Activated CD4-positive, alpha-beta T cell treated with anti-CD3 and anti-CD28 coated beads, Interleukin-2, amount 50 U/mL, for 4 hours (primary cell): ENCODE results near the gene ADAMTSL1.

Source experiments
- DNase-seq, 2 experiments: peaks; one replicate each; pipeline ENCODE4 v3.0.0-alpha.2; 2020

Gene ADAMTSL1

DNA sequence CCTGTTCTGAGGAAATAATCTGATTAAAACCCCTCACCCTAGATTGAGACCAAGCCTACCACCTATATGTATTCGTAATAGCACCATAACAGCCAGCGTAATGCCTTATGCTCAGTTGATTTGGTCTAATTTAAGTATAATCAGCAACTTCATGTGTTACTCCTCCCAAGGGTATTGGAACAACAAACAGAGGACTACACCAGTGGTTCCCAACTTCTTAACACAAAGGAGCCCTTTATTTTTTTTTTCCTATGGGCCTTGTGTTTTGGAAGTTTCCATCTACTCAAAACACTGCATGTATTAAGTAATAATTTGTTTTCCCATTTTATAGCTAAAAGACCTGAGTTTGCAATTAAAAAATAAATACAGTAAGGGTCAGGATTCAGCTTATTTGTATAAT, 140.7 kb downstream of the ADAMTSL1 start:
- DNase-seq: no peak

DNA sequence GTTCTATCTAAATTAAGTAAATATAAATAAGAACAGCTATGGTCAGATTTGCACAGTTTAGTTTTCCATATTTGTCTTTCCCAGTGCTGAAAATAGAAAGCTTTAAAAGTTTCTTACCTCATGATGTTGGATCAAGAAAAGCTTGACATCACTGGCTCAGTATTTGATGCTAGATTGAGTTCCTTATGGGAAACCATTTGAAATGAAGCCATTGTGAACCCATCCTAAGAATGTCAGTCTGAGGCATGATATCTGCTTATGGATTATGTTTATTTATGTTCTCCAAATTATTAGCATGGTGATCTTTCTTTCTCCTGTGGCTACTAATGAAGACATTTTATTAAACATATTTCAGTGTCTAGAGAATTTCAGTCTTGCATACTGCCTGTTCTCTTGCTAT, 143.0 kb downstream of the ADAMTSL1 start:
- no peak for DNase-seq

DNA sequence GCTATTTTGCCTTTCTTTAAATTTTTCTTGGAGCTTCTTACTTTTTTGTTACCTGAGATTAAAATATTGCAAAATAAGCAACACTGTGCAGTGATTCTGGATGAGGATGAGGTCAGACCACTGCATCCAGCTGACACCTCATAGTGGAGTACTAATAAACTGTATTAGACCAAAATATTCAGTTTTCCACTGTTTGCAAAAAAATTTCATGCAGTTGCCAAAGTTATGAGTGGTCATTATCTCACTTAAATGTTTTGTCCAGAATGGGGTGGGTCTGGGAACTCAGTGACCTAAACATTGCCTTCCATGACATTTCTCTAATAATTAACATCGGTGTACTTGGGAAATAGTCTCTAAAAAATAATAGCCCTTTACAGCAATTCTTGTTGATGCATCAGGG, 143.8 kb downstream of the ADAMTSL1 start:
- no peak for DNase-seq

DNA sequence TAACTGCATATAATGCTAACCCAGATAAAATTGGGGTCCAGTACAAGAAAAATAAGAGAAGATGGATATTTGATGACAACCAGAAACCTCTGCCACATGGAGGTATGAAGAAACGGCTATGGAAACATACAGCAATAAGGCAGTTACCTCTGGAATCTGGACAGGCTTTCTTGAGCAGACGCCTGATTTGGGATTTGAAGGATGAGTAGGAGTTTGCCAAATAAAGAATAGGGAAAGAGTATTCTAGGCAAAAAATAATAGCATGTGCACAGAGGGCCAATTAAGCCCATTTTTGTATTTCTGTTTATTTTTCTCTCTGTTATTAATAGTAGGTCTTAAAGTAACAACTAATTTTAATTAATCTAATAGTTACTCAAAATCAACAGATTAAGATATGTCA, 144.9 kb downstream of the ADAMTSL1 start:
- no peak for DNase-seq

DNA sequence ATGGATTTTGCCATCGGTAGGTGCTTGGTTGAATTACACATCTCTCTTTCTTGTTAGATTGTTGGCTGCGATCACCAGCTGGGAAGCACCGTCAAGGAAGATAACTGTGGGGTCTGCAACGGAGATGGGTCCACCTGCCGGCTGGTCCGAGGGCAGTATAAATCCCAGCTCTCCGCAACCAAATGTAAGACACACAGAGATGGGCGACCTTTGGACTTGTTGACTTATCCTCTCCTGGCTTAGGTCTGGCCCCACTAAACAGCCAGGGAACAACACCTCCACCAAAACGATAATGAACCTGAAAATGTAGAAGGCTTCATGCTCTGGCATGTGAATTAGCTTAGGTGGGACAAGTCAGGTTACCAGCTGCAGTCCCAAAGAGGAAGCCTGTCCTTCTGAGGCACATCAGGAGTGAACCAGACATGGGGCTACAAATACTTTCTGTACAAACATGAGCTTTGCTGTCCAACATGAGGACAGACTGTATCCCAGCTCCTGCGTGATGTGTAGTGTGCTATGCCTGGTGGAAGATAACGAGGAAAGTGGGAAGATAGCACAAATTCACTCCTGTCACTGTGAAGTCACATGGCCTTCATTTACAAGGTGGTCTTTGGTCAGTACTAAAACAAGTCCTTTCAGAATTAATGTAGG, 148.4 kb downstream of the ADAMTSL1 start:
- DNase-seq: no peak

DNA sequence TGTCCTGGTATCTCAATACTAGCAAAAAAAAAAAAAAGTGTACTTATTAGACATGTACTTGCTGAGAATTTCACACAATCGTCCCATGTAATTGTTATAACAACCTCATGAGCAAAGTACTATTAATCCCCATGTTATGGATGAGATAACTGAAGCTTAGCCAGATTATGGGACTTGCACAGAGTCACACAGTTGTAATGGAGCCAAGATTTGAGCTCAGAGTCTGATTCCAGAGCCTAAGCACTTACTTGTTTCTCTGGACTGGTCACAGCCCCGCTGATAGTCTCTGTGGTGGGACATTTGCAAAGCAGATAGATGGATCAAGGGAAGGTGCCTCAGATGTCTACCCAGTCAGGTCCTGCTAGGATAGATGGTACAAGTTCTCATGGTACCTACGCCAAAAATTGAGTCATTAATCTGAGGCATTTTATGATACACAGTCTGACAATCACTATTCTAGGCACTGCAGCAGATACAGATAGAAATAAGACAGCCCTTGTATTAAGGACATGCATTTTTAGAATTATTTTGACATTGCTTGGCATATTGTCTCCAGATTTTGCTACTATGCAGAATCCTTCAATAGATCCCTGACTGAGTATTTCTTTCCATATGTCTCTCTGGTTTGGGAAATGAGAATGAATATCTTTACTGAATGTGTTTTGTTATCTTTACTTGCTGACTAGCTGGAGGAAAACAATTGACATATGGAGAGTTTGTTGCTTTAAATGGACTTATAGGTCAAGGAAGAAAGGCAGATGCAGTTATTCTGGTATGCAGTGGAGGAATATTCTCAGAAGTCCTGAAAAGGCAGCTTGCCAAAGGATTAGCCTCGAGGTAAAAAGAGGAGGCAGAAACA, 149.5 kb downstream of the ADAMTSL1 start:
- DNase-seq: no peak

DNA sequence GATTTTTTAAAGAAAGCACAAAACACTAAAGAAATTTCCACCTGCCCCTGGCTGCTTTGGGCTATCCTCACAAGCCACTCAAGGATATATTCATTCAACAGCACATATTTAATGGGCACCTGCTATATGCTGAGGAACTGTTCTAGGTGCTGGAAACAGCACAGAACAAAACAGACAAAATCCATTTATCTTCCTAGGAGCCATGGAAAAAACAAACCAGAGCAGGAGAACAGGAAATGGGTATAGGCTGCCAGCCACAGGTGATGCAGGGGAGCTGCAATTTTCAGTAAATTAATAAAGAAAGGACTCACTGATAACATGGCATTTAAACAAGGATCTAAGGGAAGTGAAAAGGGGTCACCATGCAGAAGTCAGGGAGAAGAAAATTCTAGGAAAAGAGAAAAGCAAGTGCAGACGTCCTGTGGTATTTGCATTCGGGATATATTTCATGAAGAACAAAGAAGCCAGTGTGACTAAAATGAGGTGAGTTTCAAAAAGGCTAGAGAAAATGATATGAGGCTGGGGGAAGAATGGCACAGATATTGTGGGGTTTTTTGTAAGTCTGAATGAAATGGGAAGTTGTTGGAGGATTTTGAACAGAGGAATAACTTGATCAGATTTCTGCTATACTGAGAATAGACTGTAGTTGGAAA, 152.2 kb downstream of the ADAMTSL1 start:
- DNase-seq: no peak

DNA sequence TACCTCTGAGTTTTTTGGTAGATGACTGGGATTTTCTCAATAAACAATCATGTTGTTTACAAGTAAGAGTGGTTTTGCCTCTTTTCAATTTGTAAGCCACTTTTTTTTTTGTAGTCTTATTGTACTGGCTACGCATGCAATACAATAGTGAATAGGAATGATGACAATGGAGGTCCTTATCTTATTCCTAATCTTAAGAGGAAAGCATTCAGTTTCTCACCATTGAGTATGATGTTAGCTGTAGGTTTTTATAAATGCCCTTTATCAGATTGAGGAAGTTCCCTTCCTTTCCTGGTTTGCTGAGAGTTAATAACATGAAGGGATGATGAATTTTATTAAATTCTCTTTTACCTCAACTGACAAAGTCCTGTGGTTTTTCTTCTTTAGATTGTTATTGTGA, 155.2 kb downstream of the ADAMTSL1 start:
- DNase-seq: no peak

DNA sequence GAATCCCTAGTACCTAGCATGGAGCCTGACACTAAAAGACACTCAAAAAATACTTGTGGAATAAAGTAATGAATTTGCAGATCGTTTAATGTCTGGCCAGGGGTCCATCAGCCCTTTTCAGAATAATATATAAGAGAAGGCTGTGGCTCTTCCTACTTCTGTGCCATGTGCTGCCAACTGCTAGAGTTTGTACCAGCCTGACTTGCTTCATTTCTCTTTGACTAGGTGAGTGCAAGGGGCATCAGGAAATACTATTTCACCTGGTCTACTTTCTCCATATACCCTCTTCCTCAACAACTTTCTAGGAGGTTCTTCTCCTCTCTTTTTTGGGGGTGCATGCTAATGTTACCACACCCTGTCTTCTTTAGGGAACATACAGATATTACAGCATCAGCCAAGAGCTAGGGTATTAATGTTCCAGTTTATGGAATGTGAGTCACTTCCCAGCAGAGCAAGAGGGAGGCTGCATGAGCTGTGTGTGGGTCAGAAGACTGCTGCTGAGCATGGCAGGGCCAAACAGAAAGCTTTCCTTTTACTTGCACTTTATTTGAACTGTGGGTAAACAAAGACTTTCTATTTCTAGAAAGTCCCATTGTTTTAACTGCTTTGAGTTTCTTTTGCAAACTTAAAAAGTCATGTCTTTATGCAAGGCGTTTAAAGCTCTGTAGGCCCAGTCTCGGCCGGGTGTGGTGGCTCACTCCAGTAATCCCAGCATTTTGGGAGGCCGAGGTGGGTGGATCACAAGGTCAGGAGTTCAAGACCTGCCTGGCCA, 158.9 kb downstream of the ADAMTSL1 start:
- DNase-seq: no peak

DNA sequence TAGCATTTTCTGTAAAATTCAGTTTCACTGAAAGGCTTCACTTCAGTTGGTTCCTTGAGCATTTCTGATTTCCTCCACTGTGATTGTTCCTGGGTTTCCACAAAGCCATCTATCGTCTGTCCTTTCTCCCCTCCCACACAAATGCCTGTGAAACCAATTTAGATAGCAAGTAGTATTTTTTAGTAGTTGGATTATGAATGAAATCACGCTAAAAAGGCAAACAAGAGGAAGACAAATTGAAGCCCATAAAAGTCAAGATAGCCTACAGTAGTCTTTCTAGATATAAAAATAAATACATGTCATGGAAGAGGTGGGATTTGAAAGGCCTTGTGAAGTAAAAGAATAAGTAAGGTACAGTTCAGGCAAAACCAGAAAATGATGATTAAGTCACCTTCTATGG, 162.8 kb downstream of the ADAMTSL1 start:
- no peak for DNase-seq

DNA sequence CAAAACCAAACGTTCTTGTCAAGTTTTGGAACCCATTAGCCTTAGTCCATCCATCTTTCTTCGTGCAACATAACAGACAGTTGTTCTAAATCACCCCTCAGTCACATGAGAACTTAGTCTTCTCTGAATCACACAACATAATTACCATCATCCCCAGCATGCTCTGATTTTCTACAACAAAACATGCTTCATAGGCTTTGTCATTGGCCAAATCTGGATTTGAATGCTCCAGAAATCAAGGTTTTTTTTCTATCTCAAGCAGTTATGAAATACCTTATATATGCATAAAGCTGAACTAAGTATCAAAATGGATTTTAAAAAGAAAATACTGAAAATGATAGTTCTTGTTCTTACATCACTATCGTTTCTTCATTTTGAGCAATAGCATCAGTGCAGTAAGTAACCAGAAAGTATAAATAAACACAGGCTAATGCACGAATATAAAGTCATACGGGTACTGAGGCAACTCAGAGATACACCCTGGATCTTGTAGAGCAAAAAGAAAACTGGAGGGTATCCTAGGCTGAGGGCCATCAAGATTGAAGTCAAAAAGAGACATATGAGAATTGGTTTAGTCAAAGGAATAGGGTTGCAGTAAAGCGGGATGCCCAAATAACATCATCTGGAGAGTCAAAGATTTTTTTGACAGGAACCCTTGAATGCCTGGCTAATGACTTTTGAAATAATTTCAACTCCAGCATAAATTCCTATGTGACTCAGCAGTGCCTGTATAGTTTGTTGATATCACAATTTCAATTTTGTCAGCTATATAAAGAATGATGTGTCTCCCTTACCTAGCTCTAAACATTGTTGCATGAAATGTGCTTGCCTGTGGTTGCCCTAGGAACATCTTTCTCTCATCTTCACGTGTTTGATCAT, 164.7 kb downstream of the ADAMTSL1 start:
- no peak for DNase-seq

DNA sequence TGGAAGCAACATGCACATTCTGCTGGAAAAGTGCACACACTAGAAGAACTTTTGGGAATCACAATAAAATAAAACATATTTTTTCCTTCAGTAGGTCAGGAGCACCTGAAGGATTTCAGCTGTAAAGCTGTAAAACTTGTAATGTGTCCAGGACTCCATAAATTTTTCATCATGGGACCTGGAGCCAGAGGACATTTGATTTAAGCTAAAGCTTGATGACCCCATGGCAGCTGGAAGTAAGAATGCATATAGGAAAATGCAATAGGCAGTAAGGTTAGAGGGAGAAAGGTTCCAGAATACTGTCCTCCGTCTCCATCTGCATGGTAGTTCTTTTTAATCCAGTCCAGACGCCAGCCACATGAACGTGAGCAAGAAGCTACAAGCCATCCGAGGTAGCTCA, 166.0 kb downstream of the ADAMTSL1 start:
- DNase-seq: no peak

DNA sequence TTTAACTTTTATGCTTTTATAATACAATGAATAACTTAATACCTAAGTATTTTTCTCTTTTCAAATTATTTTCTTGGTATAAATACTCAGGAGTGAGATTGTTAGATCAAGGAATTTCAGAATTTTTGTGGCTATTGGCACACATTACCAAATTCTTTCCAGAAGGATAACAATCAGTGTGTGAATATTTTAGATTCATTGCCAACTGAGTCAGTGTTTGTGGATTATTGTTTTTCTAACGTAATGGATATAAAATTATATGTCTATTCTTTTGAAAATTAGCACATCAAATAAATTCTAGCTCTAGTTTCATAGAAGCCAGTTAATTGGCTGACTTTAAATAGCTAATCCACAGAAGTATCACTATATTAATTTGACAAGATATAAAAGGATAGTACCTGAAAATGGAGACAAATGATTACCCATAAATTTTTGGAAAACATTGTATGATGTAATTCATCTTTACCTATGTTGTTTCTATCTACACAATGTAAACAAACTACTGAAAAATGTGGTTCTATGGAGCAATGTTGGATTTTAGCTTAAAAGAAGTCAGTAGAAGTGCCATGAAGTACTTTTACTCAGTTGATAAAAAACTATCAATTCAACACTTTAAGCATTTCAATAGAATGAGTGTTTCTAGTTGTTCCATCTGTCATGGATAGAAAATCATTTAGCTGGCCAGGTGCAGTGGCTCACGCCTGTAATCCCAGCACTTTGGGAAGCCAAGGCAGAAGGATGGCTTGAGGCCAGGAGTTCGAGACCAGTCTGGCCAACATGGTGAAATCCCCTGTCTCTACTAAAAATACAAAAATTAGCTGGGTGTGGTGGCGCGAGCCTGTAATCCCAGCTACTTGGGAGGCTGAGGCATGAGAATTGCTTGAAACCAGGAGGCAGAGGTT, 185.1 kb downstream of the ADAMTSL1 start:
- DNase-seq: no peak

DNA sequence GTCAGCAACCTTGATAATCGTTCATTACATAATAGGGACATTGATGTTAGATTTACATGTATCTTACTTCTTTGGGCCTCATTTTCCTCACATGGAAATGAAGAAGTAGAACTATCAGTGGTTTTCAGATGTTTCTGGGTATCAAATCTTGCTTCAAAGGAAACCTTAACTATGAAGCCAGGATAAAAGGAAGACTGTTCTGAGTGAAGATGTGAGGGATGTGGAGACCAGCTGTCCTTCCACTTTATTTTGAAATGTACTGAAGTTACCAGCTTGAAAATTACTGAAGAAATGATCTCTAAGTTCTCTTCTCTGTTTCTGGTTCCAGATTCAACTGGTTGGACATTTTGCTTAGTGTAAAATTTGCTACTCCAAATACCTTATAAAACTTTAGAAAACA, 186.0 kb downstream of the ADAMTSL1 start:
- no peak for DNase-seq

DNA sequence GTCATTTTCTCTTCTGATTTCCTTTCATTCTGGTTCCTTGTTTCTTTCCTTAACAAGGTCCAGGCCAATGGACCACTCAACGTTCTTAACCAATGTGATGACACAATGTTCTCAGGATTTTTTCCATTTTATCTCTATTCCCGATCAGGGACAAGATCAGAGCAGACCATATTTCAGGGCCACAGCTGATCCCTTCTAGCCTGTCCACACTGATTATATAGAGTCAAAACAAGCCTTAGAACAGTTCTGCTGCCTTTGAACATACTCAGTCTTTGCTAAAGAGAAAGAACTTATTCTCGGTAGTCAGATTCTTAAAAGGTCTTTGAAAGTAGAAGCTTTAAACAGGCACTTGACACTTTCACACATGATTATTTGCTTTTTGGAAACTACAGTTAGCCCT, 188.4 kb downstream of the ADAMTSL1 start:
- DNase-seq: no peak

DNA sequence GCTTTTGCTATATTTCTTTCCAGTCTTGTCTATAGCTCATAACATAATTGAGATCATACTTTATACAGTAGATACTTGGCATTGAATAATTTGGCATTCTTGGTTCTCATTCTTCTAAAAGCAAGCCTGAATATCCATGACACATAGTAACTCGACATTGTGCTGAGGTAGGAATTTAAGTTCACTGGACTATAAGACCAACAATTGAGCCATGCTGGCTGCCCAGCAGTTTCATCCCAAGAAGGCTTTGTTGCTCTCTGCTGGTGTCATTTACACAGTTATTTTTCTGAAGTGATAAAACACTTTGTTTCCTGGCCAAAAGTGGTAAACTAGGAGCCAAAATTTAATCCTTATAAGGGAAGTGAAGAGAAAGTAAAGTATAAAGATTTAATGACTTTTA, 192.0 kb downstream of the ADAMTSL1 start:
- DNase-seq: no peak

DNA sequence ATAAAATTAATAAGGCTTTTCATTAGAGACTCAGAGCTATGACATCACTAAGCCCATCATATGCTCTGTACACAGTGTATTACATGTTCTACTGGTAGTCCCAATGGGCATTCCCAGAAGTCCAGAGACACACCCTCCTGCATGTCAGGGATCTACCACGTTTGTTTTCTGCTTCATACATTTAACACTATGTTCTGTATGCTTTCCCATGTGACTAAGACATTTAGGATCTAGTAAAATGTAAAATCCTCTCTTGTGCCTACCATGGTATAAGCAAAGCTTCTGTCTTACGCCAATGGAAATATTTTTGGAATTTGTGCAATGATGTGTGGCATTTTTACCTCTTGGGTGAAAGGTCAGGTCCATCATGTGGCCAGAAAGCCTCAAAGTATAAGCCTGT, 192.4 kb downstream of the ADAMTSL1 start:
- no peak for DNase-seq

DNA sequence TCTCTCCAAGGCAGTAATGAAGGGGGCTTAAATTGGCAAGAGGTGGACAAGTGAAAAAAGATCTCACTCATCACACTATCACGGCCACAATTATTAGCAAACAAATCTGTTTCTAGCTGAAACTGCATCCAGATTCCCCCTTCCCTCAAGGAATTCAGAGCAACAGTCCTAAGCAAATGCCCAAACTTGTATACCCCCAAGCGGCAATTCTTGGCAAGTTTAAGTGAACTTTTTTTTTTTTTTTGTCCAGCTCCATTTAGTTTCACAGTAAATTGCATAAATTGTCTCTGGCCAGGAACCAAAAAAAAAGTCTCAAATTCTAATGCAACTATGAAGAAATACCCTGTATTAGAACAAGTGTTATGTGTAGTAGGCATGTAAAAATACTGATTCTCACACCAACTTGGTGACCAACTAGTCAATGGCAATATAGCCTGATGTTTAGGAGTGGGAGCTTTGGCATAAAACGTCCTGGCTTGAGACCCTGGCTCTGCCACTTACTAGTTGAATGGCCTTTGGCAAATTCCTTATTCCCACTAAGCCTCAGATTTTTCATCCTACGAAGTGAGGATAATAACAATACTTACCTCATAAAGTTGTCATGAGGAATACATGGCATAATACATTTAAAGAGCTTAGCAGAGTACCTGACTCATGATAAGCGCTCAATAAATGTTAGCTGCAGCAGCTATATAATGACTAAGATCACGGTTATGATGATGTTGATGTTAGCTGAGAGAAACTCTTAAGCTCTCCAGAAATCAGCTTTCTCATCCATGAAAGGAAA, 193.2 kb downstream of the ADAMTSL1 start:
- no peak for DNase-seq

DNA sequence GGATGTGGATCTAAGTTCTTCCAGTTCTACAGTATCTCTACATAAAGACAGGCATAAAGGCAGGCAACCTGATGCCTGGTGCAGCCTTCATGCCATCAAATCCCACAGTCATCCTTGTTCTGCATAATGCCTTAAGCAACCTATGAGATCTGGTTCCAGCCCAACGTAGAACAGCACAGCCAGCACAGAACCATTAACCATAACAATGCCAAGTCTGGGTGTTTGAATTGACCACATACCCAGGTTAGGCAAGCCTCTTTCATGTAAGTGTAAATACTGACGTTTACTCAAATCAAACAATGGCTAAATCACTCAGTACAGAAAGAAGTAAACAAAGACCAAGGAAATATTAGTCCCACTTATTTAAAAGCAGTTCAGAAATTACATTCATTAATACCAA, 195.0 kb downstream of the ADAMTSL1 start:
- no peak for DNase-seq

DNA sequence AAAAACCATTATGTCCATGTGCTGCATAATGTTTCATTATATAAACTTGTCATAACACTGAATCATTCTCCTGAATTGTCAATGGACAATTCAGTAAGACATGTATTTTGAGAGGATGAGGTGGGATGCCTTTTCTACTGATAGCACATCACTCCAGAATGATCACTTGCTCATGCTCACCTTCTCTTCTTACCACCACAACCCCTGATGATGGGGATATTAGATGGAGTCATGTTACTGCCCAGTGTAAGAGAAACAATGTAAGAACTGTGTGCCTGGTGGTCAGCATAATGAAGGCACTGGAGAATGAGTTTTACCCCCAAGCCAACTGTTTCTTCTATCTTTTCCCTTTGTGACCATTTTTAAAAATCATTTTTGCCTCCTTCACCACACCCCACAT, 198.8 kb downstream of the ADAMTSL1 start:
- DNase-seq: no peak
